ENCODE results near the gene IL12RB2.

IL12RB2 gene

GRCh38 chr1:67313934-67314671, 6.4 kb downstream of the IL12RB2 start:
- no peak for DNase-seq

- no peak for DNase-seq
These were observed 7.0 kb downstream of the IL12RB2 start for GRCh38 chr1:67314696-67315095.

GRCh38 chr1:67316180-67316902, 8.7 kb downstream of the IL12RB2 start:
- DNase-seq, result no peak

- DNase-seq, result no peak
These were observed 9.2 kb downstream of the IL12RB2 start for GRCh38 chr1:67316918-67317317.

- no peak for DNase-seq
These were observed 10.1 kb downstream of the IL12RB2 start for GRCh38 chr1:67317803-67318202.

GRCh38 chr1:67322442-67322841, 14.8 kb downstream of the IL12RB2 start:
- DNase-seq, result no peak

- DNase-seq, result no peak
These were observed 15.4 kb downstream of the IL12RB2 start for GRCh38 chr1:67323087-67323486.

GRCh38 chr1:67324068-67324467, 16.4 kb downstream of the IL12RB2 start:
- no peak for DNase-seq

- DNase-seq, result no peak
These were observed 20.3 kb downstream of the IL12RB2 start for GRCh38 chr1:67327864-67328466.

- DNase-seq, result peak in 1 of 2 donors; percentile 69
These were observed 25.2 kb downstream of the IL12RB2 start for GRCh38 chr1:67332653-67333529.

- DNase-seq, result no peak
These were observed 25.9 kb downstream of the IL12RB2 start for GRCh38 chr1:67333603-67334002.

- no peak for DNase-seq
These were observed 27.7 kb downstream of the IL12RB2 start for GRCh38 chr1:67335411-67335810.

GRCh38 chr1:67336157-67336556, 28.5 kb downstream of the IL12RB2 start:
- DNase-seq, result peak in 1 of 2 donors; percentile 24

GRCh38 chr1:67336783-67337182, 29.1 kb downstream of the IL12RB2 start:
- peak; percentile 20 to 24 for DNase-seq

- no peak for DNase-seq
These were observed 31.0 kb downstream of the IL12RB2 start for GRCh38 chr1:67338642-67339041.

- DNase-seq, result no peak
These were observed 32.1 kb downstream of the IL12RB2 start for GRCh38 chr1:67339623-67340343.

- peak; percentile 16 to 31 for DNase-seq
These were observed 34.6 kb downstream of the IL12RB2 start for GRCh38 chr1:67342076-67342890.

GRCh38 chr1:67345556-67345955, 37.9 kb downstream of the IL12RB2 start:
- no peak for DNase-seq

- no peak for DNase-seq
These were observed 39.3 kb downstream of the IL12RB2 start for GRCh38 chr1:67346982-67347381.

GRCh38 chr1:67347688-67348472, 40.2 kb downstream of the IL12RB2 start:
- no peak for DNase-seq
